HepG2 (cell line): ENCODE results near the gene RPLP2. TPM values are rescaled to one million over a fixed set of nuclear protein-coding genes. Genes with fewer than 3 reads are reported as not detected.
A peak's percentile ranks its signal among the peaks of the same experiment; 100 is the strongest.

Source experiments
- AGO2 ChIP-seq: fragments of 200-400 bp; formaldehyde crosslinking; optimal IDR thresholded peaks from 2 replicates; pipeline ENCODE3; 2017; ENCODE audit warnings: mild to moderate bottlenecking, low read depth, low read length, moderate library complexity
- CBFB ChIP-seq: sonication (generic); formaldehyde crosslinking; IDR thresholded peaks from 2 replicates; pipeline ENCODE4 v1.4.0; 2020; ENCODE audit warnings: missing genetic modification reagents
- E2F1 ChIP-seq: sonication (generic); formaldehyde crosslinking; IDR thresholded peaks from 2 replicates; pipeline ENCODE4 v1.5.0; 2020; ENCODE audit warnings: missing genetic modification reagents
- FOXC1 ChIP-seq: sonication (generic); formaldehyde crosslinking; IDR thresholded peaks from 2 replicates; pipeline ENCODE4 v1.8.0; 2022; ENCODE audit warnings: mild to moderate bottlenecking, missing genetic modification reagents, borderline replicate concordance
- HINFP ChIP-seq: sonication (generic); formaldehyde crosslinking; IDR thresholded peaks from 2 replicates; pipeline ENCODE4 v1.4.0; 2020; ENCODE audit warnings: low read depth, mild to moderate bottlenecking, missing genetic modification reagents
- JUN ChIP-seq: sonication (generic); formaldehyde crosslinking; IDR thresholded peaks from 2 replicates; pipeline ENCODE4 v1.4.0; 2020; ENCODE audit warnings: mild to moderate bottlenecking, missing genetic modification reagents
- JUNB ChIP-seq: sonication (generic); formaldehyde crosslinking; IDR thresholded peaks from 2 replicates; pipeline ENCODE4 v1.8.0; 2022; ENCODE audit warnings: missing genetic modification reagents, mild to moderate bottlenecking, borderline replicate concordance
- KMT2B ChIP-seq: IDR thresholded peaks from 2 replicates; pipeline ENCODE4 v1.6.1; 2016; ENCODE audit warnings: missing genetic modification reagents, missing compliant biosample characterization
- MTERF4 ChIP-seq: sonication (generic); formaldehyde crosslinking; IDR thresholded peaks from 2 replicates; pipeline ENCODE4 v1.8.0; 2023; ENCODE audit warnings: mild to moderate bottlenecking, missing genetic modification reagents
- REST ChIP-seq, 2 experiments: IDR thresholded peaks; 2 replicates each; pipeline ENCODE4 v1.6.1; 2011 to 2012; ENCODE audit warnings: low read length in 2 of 2, borderline replicate concordance in 1 of 2, low read depth in 1 of 2, mild to moderate bottlenecking in 1 of 2, moderate library complexity in 1 of 2
- TEAD2 ChIP-seq: sonication (generic); formaldehyde crosslinking; IDR thresholded peaks from 2 replicates; pipeline ENCODE4 v1.9.0; 2021; ENCODE audit warnings: missing genetic modification reagents
- TEF ChIP-seq: sonication (generic); formaldehyde crosslinking; IDR thresholded peaks from 2 replicates; pipeline ENCODE4 v1.5.0; 2020; ENCODE audit warnings: missing genetic modification reagents
- ZMYM4 ChIP-seq: sonication (generic); formaldehyde crosslinking; IDR thresholded peaks from 2 replicates; pipeline ENCODE4 v1.8.1; 2023; ENCODE audit warnings: mild to moderate bottlenecking, missing genetic modification reagents
- ZNF207 ChIP-seq: fragments of 450-650 bp; IDR thresholded peaks from 2 replicates; pipeline ENCODE4 v1.6.1; 2016; ENCODE audit warnings: antibody characterized with exemption, borderline replicate concordance
- ZNF414 ChIP-seq: sonication (generic); formaldehyde crosslinking; IDR thresholded peaks from 2 replicates; pipeline ENCODE4 v1.5.0; 2020; ENCODE audit warnings: missing genetic modification reagents
- ZNF652 ChIP-seq: IDR thresholded peaks from 2 replicates; pipeline ENCODE4 v1.6.1; 2016; ENCODE audit warnings: low read depth, borderline replicate concordance
- polyA plus RNA-seq, 8 experiments: library from polyadenylated mRNA; depleted of rRNA in 3 of 8; stranded (reverse) in 7 of 8; unstranded in 1 of 8; fragments of >200 nt; fragmentation: Illumina TruSeq in 4 of 8; extraction: Trizol in 4 of 8; gene quantifications; 2 replicates each; pipeline versions ENCODE4 v1.2.1 to v1.2.3, GENCODE V29; 2011 to 2016; ENCODE audit warnings: low read depth in 4 of 8, missing spikeins in 1 of 8, mixed read lengths in 1 of 8; ENCODE audit not compliant: insufficient read depth in 1 of 8
- total RNA-seq, 5 experiments: library from RNA; depleted of rRNA; stranded (reverse); fragments of >200 nt; fragmentation: Illumina TruSeq; extraction: Trizol; gene quantifications; 2 replicates each; pipeline ENCODE4 v1.2.3, GENCODE V29; 2016; ENCODE audit warnings: low read depth in 1 of 5

Gene RPLP2
- total and polyA plus RNA-seq, 2 of the 13 experiments (the other 11 are each of a cell fraction or from before 2014, with no cell fraction given): 978 to 2,106 TPM

- TF ChIP-seq REST (IDR thresholded peaks at IDR 0.05; ENCODE audit: borderline replicate concordance in 1 of 2, low read depth in 1 of 2, low read length in 2 of 2): no peak
- 0 out of 2 replicates have a peak, but pooled peaks have one; percentile 69 for TF ChIP-seq ZNF414
- TF ChIP-seq HINFP (CRISPR knock-in tag): no peak
- no peak for TF ChIP-seq JUN (CRISPR knock-in tag)
- no peak for TF ChIP-seq JUNB (CRISPR knock-in tag)
- TF ChIP-seq AGO2: peak; percentile 84
- TF ChIP-seq KMT2B (CRISPR knock-in tag): no peak
- TF ChIP-seq MTERF4 (CRISPR knock-in tag): no peak
- TF ChIP-seq TEAD2 (CRISPR knock-in tag): no peak
- TF ChIP-seq E2F1 (CRISPR knock-in tag): no peak
- no peak for TF ChIP-seq ZNF207
- no peak for TF ChIP-seq FOXC1
- no peak for TF ChIP-seq ZMYM4 (CRISPR knock-in tag)
- TF ChIP-seq TEF: no peak
- TF ChIP-seq CBFB (CRISPR knock-in tag): no peak
- TF ChIP-seq ZNF652: no peak
- TF ChIP-seq, all 625 proteins: peak for 73
These were observed 33.0 kb upstream of the RPLP2 start (continued) for GRCh38 chr11:776561-777287.
